HS-5 (cell line): ENCODE measurements around the gene PRSS3.
"Not testable (repeated sequence)": the region's sequence is repeated elsewhere in the genome, so short reads cannot be mapped to it uniquely, and the experiment has no call there.

ENCODE experiments used
- DNase-seq: peaks from one replicate; pipeline ENCODE4 v3.0.0-alpha.2; 2012; ENCODE audit warnings: low read depth

The PRSS3 gene

DNA sequence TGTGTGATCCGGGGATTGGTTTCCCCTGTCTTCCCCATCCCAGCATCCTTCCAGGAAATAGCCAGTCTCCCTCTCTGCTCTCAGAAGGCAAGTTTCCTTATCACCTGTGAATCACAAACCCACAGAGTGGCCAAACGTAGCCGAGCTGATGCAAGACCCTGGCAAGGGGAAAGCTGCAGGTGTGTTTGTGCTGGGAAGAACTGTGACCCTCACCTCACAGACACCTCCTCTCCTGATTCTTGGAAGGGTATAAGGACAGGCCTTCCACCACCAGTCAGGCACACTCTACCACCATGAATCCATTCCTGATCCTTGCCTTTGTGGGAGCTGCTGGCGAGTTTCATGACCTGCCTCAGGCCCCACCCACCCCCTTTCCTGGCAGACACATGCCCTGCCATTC is at the start of gene PRSS3:
TSS of gene PRSS3 (plus strand) at position 281 of the 400 bp plus-strand sequence. CDS start at position 294, 13 bp downstream.
- no peak for DNase-seq

DNA sequence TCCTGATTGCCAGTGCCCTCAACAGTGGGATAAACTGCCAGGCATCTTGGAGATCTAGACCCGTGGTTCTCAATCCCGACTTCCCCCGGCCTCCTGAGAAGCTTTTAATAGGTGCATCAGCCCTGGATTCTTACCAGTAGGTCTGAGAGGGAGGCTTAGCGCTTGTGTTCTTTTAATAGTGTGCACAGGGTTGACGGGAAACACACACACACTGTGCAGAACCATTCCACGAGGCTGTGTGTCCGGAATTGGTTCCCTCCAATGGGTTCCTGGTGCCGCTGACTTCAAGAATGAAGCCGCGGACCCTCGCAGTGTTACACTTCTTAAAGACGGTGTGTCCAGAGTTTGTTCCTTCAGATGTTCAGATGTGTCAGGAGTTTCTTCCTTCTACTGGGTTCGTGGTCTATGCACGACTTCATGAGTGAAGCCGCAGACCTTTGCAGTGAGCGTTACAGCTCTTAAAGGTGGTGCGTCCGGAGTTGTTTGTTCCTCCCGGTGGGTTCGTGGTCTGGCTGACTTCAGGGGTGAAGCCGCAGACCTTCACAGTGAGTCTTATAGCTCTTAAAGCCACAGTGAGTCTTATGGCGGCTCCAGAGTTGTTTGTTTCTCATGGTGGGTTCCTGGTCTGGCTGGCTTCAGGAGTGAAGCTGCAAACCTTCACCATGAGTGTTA is 46.6 kb upstream of the PRSS3 start:
- DNase-seq = no peak

DNA sequence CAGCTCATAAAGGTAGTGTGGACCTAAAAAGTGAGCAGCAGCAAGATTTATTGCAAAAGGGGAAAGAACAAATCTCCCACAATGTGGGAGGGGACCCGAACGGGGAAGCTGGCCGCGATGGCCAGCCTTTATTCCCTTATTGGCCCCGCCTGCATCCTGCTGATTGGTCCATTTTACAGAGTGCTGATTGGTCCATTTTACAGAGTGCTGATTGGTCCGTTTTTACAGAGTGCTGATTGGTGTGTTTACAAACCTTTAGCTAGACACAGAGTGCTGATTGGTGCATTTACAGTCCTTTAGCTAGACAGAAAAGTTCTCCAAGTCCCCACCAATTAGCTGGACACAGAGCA is 46.1 kb upstream of the PRSS3 start:
- not testable (repeated sequence) for DNase-seq

DNA sequence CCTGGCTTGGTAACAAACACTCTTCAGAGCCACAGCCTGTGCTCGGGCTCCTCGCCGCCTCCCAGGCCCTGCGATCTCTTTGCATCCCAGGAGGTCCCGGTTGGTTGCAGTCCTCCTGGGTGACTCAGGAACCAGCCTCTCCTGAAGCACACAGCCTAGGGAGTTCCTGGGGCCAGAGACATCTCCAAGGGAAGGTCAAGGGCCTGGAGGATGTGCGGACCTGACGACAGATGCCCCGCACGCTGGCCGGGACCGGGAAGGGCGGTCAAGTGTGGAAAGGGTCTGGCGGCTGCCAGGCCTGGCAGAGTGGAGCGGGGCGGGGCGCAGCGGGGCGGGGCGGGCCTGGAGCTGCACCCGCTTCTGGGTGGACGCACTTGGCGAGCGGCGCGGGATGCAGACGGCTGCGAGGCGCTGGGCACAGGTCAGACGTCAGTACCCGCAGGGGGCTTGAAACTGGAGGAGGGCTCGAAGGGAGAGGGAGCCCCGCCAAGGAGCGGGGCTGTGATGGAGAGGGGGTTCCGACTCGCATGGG is 45.0 kb upstream of the PRSS3 start:
- DNase-seq = no peak

DNA sequence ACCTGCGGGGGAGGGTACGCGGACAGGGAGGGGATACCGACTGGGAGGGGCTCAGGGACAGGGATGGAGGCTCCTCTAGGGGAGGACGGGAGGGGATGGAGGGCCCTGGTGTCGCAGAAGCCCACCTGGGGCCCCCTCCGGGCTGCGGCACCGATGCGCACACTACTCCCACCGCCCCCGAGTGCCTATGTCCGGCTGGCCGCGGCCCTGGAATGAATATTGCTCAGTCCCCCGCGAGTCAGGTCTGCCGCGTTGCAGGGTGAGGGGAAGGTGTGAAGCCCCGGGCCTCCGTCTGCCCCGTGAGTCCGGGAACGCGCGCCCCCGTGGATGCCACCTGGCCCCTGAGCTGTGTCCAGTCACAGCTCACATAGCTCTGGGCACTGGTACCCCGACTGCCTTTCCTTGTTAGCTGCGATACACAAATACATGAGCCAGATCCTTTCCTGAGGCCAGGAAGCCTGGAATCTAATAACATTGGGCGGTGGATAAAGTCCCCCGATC is 44.5 kb upstream of the PRSS3 start:
- no peak for DNase-seq

DNA sequence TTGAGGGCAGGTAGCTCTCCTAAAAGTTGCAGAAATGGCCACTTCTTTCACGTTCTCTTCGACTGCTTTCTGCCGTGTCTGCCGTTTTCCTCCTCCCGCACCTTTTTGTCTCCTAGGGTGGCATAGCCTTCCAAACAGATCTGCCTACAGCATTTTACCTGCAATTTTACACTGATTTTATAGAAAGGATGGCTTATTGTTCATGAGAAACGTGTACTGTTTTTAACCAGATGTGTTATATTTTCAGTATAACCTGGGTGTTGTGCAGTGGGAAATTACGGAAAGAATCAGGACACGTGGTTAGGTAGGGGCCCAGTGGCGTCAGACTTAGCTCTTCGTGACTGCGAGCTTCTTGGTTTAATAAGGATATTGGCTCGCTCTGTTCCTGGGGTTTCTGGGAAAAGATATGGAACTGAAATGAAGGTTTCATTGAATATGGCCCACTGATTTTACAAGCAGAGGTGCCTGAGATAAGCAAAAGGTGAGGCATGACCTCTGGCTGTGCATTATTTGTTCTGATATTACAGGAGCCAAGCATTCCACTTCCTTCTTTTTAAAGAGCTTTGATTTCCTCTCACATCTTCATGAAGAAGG is 43.7 kb upstream of the PRSS3 start:
- DNase-seq = no peak

DNA sequence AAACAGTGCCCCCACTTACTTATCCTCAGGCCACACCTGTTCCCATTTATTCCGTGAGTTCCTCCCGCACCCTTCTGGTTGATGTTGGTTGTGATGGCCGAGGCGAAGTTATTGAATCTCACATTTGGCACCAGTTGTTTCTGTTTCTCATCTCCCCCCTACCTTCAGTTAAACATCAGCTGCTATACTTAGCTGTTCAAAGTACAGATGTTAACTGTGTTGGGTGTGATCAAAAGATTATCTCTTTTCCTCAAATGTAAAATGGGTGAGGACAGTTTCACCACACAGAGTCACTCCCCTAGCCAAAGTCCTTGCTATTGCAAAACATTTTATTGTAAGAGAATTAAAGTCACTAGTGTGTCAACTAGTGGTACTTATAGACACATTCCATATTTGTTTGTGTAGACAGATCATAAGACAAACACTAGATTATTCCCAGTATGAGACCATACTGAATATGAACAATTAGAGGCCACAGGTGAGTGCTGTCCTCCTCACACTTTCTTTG is 43.2 kb upstream of the PRSS3 start:
- DNase-seq = no peak

DNA sequence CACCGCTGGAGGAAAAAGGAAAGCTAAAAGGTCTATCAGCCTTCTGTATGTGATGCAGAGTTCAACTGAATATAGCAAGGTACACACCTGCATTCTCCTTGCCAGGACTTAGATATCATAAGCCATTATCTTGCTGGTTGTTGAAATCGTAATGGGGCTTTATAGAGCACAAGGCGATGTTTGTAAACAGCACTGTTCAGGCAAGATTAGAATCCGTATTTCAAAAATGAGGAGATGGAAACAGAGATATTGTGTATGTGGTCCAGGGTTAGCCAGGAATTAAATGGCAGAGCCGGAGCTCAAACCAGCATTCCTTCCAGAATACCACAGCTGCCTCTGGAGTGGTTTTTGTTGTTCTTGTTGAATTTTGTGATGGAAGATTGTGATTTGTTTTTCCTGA is 42.6 kb upstream of the PRSS3 start:
- not testable (repeated sequence) for DNase-seq

DNA sequence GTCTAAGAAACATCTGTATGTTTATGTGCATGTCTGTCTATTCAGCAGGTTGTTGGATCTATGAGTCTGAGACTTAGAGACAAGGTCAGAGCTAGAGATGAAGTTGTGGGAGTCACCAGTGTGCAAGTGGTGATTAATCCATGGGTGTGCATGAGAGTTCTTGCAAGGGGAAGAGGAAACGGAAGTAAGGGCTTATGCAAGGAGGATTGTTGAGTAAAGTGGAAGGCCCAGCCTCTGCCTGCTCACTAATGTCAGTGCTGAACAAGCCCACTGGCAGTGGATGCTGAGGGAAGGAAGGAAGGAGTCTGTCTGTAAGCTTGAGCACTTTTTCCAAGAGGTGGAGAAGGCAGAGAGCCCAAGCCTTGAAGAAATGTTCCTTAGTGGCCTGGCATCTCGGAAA is 35.7 kb upstream of the PRSS3 start:
- DNase-seq = peak; percentile 36

DNA sequence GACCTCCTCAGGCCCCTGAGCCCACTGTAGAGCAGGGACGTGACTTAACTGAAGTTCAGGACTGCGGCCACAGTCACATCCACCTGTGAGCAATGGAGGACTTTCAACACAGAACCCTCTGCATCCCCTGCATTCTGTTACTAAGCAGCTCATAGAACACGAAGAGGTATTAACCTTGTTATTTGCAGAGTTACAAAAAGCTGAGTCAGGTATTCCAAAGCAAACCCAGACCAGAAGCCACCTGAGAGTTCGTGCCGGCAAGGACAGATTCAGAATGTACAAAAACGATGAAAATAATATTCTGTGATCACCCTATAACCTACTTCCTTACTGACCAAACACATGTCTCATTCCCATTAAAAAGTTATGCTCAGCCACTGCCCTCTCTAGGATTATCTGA is 33.0 kb upstream of the PRSS3 start:
- DNase-seq = no peak

DNA sequence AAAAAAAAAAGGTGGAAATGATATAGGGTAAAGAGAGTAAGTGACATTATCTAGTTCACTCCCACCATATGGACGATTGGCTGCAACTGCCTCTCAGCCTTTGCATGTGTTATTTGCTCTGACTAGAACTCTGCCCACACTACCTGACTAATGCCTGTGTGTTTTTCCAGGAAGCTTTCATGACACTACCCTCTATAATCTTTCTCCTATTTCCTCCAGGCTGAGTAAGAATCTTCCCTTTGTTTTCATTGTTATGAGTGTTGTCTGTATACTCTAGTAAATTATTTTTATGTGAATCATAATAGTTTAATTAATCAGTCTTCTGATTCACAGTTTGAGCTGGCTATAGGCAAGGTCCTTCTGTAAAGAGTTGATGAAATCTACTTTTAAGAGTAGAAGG is 31.7 kb upstream of the PRSS3 start:
- peak; percentile 65 for DNase-seq

DNA sequence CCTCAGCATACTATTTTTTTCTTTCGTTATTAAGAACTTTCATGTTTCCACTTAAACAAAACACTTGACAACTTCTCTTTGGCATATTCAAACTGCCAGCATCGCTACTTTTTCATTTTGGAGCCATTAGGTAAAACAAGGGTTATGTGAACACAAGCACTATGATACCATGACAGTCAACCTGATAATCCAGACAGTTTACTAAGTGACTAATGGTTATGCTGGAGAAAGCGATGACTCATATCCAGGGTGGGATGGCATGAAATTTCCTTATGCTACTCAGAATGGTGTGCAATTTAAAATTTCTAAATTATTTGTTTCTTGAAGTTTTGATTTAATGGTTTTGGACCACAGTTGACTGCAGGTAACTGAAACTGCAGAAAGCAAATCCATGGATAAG is 29.9 kb upstream of the PRSS3 start:
- DNase-seq = peak; percentile 59

DNA sequence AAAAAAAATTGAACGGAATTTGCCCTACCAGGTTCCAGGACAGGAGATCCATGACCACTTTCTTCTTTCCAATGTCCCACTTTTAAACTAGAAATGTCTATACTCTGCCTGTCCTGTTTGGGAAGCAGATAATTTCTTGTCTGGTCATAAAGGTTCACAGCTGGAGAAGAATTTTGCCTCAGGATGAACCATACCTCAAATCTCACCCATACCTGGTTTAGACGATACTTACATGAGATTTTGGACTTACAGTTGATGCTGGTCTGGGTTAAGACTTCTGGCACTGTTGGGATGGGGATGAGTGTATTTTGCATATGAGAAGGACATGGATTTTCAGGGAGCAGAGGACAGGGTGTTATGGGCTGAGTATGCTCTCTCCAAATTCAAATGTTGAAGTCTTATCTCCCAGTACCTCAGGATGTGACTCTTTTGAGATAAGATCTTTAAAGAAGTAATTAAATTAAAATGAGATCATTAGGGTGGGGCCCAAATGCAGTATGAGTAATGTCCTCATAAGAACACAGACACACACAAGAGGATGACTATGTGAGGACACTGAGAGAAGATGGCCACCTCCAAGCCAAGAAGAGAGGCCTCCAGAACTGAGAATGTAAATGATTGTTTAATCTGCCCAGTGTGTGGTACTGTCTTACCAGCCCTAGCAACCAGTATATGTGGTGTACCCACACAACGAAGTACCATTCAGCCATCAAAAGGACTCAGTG is 25.0 kb upstream of the PRSS3 start:
- peak; percentile 38 for DNase-seq

DNA sequence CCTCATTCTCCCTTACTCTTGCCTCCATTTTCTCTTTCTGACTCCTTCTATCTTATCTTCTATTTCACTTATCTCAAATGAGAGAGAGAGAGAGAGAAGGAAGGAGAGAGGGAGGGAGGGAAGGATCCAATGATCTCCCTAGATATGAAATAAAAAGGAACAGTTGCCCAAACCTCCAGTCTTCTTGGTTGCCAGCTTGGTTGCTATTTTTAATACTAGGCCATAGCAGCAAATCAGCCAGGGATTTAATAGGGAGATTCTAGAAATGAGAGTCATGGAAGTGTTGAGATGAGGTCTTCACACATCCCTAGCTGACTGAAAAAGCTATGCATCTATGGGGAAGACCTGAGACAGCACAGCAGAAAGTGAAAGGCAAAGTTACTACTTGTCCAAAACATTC is 22.2 kb upstream of the PRSS3 start:
- DNase-seq = not testable (repeated sequence)

DNA sequence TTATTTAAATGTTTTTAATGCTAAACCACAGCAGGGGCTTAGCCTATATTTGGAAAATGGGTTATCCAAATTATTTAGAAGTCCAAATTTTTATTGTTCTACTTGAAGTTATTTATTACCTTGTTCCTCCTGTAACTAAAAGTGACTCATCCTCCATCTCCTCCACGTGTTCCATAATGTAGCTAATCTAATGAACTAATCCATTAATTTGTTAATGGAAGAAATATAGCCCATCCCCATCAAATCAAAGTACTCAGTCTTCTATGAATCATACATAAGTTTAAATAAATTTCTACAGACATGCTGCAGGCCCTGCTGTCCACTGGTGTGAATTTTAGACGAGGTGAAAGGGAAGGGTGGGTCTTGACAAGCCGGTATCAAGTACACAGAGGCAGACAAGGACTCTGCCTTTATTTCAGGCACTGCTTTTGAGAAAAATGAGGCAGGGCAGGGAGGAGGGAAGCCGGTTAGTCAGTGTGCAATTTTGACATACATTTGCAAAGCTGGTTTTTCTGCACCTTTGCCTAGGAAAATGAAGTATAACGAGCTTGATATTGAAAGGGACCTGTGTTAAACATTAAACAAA is 21.2 kb upstream of the PRSS3 start:
- not testable (repeated sequence) for DNase-seq

DNA sequence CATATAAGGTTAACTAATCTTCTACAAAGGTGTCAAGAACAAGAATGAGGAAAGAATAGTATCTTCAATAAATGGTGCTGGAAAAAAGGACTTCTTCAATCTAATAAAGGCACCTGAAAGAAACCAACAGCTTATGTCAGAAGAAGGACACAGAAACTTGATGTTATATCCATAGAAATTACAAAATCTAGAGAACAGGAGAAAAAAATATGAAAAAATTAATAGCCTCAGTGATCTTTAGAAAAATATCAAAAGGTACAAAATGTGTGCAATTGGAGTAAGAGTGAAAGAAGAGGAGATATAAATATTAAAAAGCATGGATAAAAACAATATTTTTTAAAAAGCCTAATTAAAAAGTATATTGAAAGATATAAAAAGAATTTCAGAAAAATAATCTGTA is 18.8 kb upstream of the PRSS3 start:
- no peak for DNase-seq

DNA sequence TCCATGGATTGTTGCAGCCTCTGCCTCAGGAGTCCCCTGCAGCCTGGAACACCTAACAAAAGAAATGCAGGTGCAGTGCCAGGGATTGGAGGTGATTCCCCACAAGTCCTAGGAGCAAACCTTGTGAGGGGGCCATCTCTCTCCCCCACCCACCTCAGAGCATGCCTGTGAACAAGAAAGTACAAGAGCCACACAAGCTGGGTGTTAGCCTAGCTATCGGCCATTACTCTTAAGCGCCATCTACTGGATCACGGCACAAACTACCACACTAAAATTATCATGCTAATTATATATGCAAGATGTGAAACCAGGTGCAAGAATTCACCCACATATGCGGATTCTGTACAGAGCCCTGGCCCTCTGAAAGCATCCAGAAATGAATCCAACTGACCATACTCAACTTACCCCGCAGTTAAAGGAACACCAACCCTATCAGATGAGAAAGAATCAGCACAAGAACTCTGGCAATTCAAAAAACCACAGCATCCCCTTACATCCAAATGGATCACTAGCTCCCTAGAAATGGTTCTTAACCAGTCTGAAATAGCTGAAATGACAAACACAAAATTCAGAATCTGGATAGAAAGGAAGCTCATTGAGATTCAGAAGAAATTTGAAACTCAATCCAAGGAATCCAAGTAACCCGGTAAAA is 16.5 kb upstream of the PRSS3 start:
- peak; percentile 45 for DNase-seq

DNA sequence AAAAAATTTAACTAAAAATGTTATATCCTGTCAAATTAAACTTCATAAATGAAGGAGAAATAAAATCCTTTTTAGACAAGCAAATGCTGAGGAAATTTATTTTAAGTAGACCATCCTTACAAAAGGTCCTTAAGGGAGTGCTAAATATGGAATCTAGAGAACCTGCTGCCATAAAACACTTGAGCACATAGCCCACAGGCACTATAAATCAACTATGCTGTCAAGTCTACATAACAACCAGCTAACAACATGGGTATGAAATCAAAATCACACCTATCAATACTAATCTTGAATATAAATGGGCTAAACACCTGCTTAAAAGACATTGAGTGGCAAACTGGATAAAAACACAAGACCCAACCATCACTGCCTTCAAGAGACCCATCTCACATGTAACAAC is 15.1 kb upstream of the PRSS3 start:
- no peak for DNase-seq

DNA sequence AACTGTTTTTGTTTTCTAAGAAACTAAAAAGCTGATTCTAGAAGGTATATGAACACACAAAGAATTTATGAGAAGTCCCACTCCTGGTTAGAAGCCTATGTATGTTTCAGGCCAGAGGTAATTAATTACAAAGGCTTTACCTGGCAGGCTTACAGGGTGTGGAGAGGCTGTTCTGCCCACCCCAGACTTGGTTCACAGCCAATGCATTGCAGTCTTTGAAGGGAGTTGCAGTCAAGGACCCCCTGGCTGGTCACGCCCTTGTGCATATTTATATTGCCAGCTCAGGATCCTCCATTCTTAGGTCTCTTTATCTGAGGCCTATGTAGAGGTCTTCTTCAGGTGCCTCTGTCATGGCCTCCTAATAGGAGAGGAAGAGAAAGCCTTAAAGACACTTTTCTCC is 13.6 kb upstream of the PRSS3 start:
- DNase-seq = no peak

DNA sequence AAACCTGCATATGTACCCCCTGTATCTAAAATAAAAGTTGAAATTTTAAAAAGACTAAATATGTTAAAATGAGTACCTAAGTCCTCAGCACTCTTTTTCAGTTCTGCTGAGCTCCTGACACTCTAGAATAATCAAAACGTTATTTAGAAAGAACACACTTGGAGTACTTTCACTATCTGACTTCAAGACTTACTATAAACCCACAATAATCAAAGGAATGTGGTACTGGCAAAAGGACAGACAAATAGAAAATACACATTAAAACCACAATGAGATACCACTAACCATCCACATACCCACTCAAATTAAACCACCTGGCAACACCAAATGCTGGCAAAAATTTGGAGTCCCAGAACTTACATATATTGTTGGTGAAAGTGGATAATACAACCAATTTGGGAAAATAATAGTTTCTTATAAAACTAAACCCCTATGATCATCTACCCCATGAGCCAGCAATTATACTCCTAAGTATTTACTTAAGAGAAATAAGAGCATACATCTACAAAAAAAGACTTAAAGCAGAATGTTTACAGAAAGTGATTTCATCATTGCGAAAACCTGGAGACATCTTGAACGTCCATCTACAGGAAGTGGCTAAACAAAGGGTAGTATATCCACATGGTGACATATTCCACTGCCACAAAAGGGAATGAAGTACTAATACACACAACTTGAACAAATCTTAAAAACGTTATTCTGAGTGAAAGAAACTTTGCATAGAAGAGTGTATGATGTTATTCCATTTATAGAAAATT is 12.8 kb upstream of the PRSS3 start:
- DNase-seq = no peak

DNA sequence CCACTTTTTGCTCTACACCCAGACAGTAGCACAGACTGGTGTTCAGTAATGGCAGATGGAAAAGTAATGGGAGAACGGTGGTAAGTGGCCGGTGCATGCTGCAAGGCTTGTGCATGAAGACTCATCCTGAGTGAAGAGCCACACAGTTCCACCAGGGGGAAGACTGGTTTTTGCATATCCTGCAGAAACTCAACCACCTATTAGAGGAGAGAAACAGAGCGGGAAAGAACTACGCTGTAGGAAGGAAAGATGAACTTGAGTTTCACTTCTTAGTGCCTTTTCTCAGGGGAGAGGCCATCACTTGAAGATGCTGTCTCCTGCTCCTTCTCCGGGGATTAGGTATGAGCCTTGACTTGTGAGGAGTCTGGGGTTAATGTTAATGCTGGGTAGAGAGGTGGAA is 9.4 kb upstream of the PRSS3 start:
- no peak for DNase-seq
